HFFc6 (cell line): Measurements from ENCODE around the gene ANO9. TPM values are rescaled to one million over a fixed set of nuclear protein-coding genes. Genes with fewer than 3 reads are reported as not detected.
"Not testable (repeated sequence)": the region's sequence is repeated elsewhere in the genome, so short reads cannot be mapped to it uniquely, and the experiment has no call there.

ENCODE experiments used
- DNase-seq: peaks from one replicate; pipeline ENCODE4 v3.0.0-alpha.2; 2018
- H3K27ac Mint-ChIP-seq: 2 replicates; pipeline ENCODE4 v1.8.0; 2020; ENCODE audit warnings: mild to moderate bottlenecking, mixed read lengths
- H3K27me3 Mint-ChIP-seq: 2 replicates; pipeline ENCODE4 v1.8.0; 2021; ENCODE audit warnings: mild to moderate bottlenecking, moderate library complexity, mixed read lengths; ENCODE audit not compliant: insufficient read depth
- H3K36me3 Mint-ChIP-seq: 2 replicates; pipeline ENCODE4 v1.8.0; 2021; ENCODE audit warnings: low read depth, mixed read lengths
- H3K4me1 Mint-ChIP-seq: 2 replicates; pipeline ENCODE4 v1.8.0; 2020; ENCODE audit warnings: low read depth, mixed read lengths
- H3K4me3 Mint-ChIP-seq: 2 replicates; pipeline ENCODE4 v1.8.0; 2020; ENCODE audit warnings: mild to moderate bottlenecking, moderate library complexity, mixed read lengths
- H3K9me3 Mint-ChIP-seq: 2 replicates; pipeline ENCODE4 v1.8.0; 2020; ENCODE audit warnings: mild to moderate bottlenecking, mixed read lengths
- total RNA-seq, 6 experiments: library from RNA; stranded (reverse); fragmentation: NEBNext Ultra II Directional; extraction: Animal tissue kit (Norgen Biotek cat#: 25700); gene quantifications; 2 replicates in 1 of 6; 3 replicates in 5 of 6; pipeline ENCODE4 v1.2.3, GENCODE V29; 2021
- TF ChIP-seq, protein P1 (sequence below): fragments of 200-600 bp; sonication (generic); IDR thresholded peaks from 2 replicates; pipeline ENCODE4 v1.5.0; 2021; ENCODE audit warnings: antibody characterized with exemption, mild to moderate bottlenecking

ANO9 gene
- total RNA-seq, 6 experiments from 2014 or later, result not detected

DNA sequence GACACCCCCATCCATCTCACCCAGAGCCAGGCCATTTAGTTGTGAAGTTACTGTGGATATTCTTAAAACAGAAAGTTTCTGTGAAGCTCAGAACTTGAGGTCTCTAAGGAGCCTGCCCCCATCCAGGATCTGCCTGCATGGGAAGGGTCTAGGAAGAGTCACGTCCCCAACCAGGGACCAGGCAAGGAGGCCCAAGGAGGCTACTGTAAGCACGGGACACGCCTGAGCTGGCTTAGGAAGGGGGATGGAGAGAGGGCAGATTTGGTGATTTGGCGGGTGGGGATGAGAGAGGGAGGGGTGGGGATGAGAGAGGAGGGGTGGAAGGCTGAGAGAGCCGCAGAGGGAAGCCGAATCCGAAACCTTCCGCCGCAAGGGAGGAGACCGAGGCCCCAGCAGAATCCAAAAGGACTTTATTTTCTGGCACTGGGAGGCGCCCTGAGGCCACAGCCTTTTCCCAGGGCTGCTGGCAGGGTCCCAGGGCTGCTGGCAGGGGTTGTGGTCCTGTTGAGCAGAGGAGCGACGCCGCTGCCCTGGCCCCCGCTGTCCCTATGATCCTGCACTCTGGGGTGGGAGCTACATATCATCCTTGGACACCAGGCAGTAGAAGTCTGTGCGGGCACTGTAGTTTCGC, 36.4 kb downstream of the ANO9 start:
- no peak for DNase-seq
- Mint-ChIP-seq H3K27me3 (no peaks in the 10 kb centered on the region; the same call in 1 of the 2 replicates), H3K4me3 (no peak overlapping the region), H3K9me3 (no peaks in the 10 kb centered on the region), H3K27ac (no peak overlapping the region), H3K36me3 (no peaks in the 10 kb centered on the region), H3K4me1 (no peaks in the 10 kb centered on the region)
- TF ChIP-seq, protein P1, sequence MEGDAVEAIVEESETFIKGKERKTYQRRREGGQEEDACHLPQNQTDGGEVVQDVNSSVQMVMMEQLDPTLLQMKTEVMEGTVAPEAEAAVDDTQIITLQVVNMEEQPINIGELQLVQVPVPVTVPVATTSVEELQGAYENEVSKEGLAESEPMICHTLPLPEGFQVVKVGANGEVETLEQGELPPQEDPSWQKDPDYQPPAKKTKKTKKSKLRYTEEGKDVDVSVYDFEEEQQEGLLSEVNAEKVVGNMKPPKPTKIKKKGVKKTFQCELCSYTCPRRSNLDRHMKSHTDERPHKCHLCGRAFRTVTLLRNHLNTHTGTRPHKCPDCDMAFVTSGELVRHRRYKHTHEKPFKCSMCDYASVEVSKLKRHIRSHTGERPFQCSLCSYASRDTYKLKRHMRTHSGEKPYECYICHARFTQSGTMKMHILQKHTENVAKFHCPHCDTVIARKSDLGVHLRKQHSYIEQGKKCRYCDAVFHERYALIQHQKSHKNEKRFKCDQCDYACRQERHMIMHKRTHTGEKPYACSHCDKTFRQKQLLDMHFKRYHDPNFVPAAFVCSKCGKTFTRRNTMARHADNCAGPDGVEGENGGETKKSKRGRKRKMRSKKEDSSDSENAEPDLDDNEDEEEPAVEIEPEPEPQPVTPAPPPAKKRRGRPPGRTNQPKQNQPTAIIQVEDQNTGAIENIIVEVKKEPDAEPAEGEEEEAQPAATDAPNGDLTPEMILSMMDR, result no peak

DNA sequence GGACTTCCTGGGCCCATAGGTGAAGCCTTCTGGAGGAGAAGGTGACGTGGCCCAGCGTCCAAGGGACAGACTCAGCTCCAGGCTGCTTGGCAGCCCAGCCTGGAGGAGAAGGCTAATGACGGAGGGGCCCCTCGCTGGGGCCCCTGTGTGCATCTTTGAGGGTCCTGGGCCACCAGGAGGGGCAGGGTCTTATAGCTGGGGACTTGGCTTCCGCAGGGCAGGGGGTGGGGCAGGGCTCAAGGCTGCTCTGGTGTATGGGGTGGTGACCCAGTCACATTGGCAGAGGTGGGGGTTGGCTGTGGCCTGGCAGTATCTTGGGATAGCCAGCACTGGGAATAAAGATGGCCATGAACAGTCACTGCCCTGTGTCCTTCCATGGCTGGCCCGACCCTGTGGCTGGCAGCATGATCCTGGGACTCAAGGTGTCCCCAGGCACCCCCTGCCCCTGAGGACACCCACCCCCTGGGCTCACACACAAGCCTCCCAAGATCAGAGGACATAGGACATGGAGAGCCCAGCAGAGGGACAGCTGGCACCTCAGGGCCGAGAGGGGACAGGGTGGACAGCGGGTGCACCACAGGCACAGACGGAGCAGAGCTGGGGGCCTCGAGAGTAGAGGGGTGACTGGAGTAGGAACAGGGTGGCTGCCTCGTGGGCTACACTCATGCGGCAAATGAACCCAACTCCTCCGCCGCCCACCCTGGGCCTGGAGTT, 37.1 kb downstream of the ANO9 start:
- DNase-seq, result no peak
- Mint-ChIP-seq H3K4me3 (no peak overlapping the region), H3K27ac (no peak overlapping the region), H3K9me3 (no peaks in the 10 kb centered on the region), H3K36me3 (no peaks in the 10 kb centered on the region), H3K4me1 (no peaks in the 10 kb centered on the region), H3K27me3 (peaks cover under 1% of the 10 kb centered on the region; the same call in 1 of the 2 replicates)
- TF ChIP-seq, protein P1, result no peak

DNA sequence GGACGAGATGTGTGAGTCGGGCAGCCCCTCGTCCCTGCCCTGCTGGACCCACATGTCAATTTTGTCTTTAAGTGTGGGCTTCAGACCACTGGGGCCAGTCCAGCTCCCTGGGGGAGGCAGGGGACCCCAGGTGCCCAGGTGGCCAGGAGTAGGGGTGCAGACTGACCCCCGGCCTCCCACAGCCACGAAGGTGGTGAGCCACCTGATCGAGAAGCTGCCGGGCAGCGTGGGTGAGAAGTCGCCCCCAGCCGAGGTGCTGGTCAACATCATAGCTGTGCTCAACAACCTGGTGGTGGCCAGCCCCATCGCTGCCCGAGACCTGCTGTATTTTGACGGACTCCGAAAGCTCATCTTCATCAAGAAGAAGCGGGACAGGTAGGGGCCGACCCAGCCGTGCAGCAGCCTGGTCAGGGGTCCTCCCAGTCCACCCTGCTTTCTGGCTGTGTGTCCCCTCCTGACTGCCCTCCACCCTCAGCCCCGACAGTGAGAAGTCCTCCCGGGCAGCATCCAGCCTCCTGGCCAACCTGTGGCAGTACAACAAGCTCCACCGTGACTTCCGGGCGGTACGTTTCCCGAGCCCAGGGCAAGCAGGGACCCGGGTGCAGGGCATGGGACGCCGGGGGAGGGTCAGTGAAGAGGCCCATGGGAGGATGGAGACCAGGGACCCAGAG, 37.9 kb downstream of the ANO9 start:
- Mint-ChIP-seq H3K27ac (no peak overlapping the region), H3K4me3 (no peak overlapping the region), H3K4me1 (no peaks in the 10 kb centered on the region), H3K9me3 (peaks cover under 1% of the 10 kb centered on the region; the same call in 1 of the 2 replicates), H3K36me3 (no peaks in the 10 kb centered on the region), H3K27me3 (peaks cover 3% of the 10 kb centered on the region)
- no peak for DNase-seq
- TF ChIP-seq, protein P1, result no peak

DNA sequence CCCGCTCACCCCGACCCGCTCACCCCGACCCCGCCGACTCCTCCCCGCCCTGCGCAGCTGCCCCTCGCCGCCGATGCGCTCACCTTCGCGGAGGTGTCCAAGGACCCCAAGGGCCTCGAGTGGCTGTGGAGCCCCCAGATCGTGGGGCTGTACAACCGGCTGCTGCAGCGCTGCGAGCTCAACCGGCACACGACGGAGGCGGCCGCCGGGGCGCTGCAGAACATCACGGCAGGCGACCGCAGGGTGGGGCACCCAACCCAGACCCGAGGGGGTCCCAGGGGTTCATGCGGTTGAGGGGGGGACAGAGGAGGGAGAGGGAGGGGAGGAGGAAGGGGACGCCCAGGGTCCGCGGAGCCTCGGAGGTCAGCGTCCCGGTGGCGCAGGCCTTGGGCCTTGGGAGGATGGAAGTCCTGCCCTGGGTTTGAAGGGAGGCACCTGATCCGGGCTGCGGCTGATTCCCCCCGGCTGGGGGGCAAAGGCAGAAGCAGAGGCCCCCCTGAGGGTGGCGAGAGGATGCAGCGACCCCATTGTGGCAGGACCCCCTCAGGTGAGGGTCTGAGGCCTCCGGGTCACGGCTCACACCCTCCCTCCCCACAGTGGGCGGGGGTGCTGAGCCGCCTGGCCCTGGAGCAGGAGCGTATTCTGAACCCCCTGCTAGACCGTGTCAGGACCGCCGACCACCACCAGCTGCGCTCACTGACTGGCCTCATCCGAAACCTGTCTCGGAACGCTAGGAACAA, 38.6 kb downstream of the ANO9 start:
- no peaks in the 10 kb centered on the region for H3K36me3 Mint-ChIP-seq
- no peak for DNase-seq
- H3K27me3 Mint-ChIP-seq, result peaks cover 5% of the 10 kb centered on the region
- TF ChIP-seq, protein P1, result no peak
- no peak overlapping the region for H3K4me3 Mint-ChIP-seq
- no peaks in the 10 kb centered on the region for H3K4me1 Mint-ChIP-seq
- H3K27ac Mint-ChIP-seq, result no peak overlapping the region
- H3K9me3 Mint-ChIP-seq, result peaks cover 4% of the 10 kb centered on the region; the same call in 1 of the 2 replicates

DNA sequence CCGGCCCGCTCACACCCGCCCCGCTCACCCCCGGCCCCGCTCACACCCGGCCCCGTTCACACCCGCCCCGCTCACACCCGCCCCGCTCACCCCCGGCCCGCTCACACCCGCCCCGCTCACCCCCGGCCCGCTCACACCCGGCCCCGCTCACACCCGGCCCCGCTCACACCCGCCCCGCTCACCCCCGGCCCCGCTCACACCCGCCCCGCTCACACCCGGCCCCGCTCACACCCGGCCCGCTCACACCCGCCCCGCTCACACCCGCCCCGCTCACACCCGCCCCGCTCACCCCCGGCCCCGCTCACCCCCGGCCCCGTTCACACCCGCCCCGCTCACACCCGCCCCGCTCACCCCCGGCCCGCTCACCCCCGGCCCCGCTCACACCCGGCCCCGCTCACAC, 40.6 kb downstream of the ANO9 start:
- not testable (repeated sequence) for H3K9me3 Mint-ChIP-seq, H3K27ac Mint-ChIP-seq

More for the DNA sequence above, 40.6 kb downstream of the ANO9 start:
- H3K36me3 Mint-ChIP-seq, DNase-seq, H3K4me3 Mint-ChIP-seq, H3K27me3 Mint-ChIP-seq, H3K4me1 Mint-ChIP-seq: not testable (repeated sequence)
